ENCODE results near the gene DMRTB1.
A peak's percentile ranks its signal among the peaks of the same experiment; 100 is the strongest.

DMRTB1 gene

GRCh38 chr1:53465023-53465957 lies 6.1 kb downstream of the DMRTB1 start:
- DNase-seq = no peak

GRCh38 chr1:53467391-53467790 lies 8.2 kb downstream of the DMRTB1 start:
- DNase-seq = no peak

- DNase-seq = no peak
Observed at GRCh38 chr1:53468374-53468773, 9.2 kb downstream of the DMRTB1 start.

GRCh38 chr1:53469373-53469772 lies 10.2 kb downstream of the DMRTB1 start:
- no peak for DNase-seq

GRCh38 chr1:53470155-53470554 lies 11.0 kb downstream of the DMRTB1 start:
- no peak for DNase-seq

GRCh38 chr1:53470584-53470983 lies 11.4 kb downstream of the DMRTB1 start:
- no peak for DNase-seq

- no peak for DNase-seq
Observed at GRCh38 chr1:53471000-53471399, 11.8 kb downstream of the DMRTB1 start.

GRCh38 chr1:53473463-53473862 lies 14.3 kb downstream of the DMRTB1 start:
- DNase-seq = no peak

GRCh38 chr1:53475664-53476063 lies 16.5 kb downstream of the DMRTB1 start:
- DNase-seq = no peak

GRCh38 chr1:53476579-53476978 lies 17.4 kb downstream of the DMRTB1 start:
- no peak for DNase-seq

GRCh38 chr1:53477651-53478501 lies 18.7 kb downstream of the DMRTB1 start:
- no peak for DNase-seq

GRCh38 chr1:53478502-53478818 lies 19.3 kb downstream of the DMRTB1 start:
- no peak for DNase-seq

GRCh38 chr1:53480678-53481077 lies 21.5 kb downstream of the DMRTB1 start:
- no peak for DNase-seq

GRCh38 chr1:53481456-53481855 lies 22.3 kb downstream of the DMRTB1 start:
- DNase-seq = no peak

- DNase-seq = no peak
Observed at GRCh38 chr1:53482441-53483153, 23.4 kb downstream of the DMRTB1 start.

- no peak for DNase-seq
Observed at GRCh38 chr1:53483170-53483569, 24.0 kb downstream of the DMRTB1 start.

- no peak for DNase-seq
Observed at GRCh38 chr1:53483656-53484055, 24.5 kb downstream of the DMRTB1 start.

GRCh38 chr1:53484705-53485477 lies 25.7 kb downstream of the DMRTB1 start:
- DNase-seq = no peak

GRCh38 chr1:53485478-53486394 lies 26.5 kb downstream of the DMRTB1 start:
- DNase-seq = peak; percentile 52

- DNase-seq = no peak
Observed at GRCh38 chr1:53486395-53487026, 27.3 kb downstream of the DMRTB1 start.

GRCh38 chr1:53490351-53490750 lies 31.2 kb downstream of the DMRTB1 start:
- no peak for DNase-seq

Data from NCI-H187 treated with DMSO at 0.1 percent for 48 hours (cell line).